K562 (cell line): Measurements from ENCODE around the gene CARD9. TPM values are rescaled to one million over a fixed set of nuclear protein-coding genes. Genes with fewer than 3 reads are reported as not detected.

Source experiments
- ATAC-seq: fragments of 200-7000 bp; cut with Tn5 transposase; 3 replicates; pipeline ENCODE4 v1.9.1; 2020; ENCODE audit warnings: moderate library complexity
- BruUV-seq: library from RNA; stranded (reverse); fragments of 400-500 nt; replicated peaks from 2 replicates; lab custom pipeline; 2021; lab: Mats Ljungman, UMichigan
- CTCF ChIA-PET: fragments of 300-600 bp; formaldehyde crosslinking; extraction: SDS; loops from one replicate; lab custom pipeline; 2021; ENCODE audit warnings: low intra/inter-chr PET ratio; lab: Yijun Ruan, JAX
- POLR2A ChIA-PET: fragments of 300-600, 350-650 bp; sonication (Branson Sonifier 250); formaldehyde crosslinking; extraction: SDS; loops from one replicate; lab custom pipeline; 2021; ENCODE audit warnings: antibody characterized with exemption, inconsistent platforms; lab: Yijun Ruan, JAX
- DNase-seq, 4 experiments: peaks; one replicate each; pipeline versions ENCODE4 v3.0.0 to v3.0.0-alpha.2; 2011 to 2018; ENCODE audit warnings: low spot score in 3 of 4, mixed read lengths in 3 of 4; ENCODE audit errors: extremely low read depth in 1 of 4
- FAIRE-seq: peaks from 2 replicates; lab custom pipeline; 2011; peaks lifted over from hg19 to GRCh38; lab: Jason Lieb, UNC
- H2AFZ ChIP-seq: 2 replicates; pipeline ENCODE4 v1.6.0; 2011; ENCODE audit warnings: low read depth, low read length, control low read depth, inconsistent platforms
- H3K27ac ChIP-seq: fragments of 200-600 bp; 3 replicates; pipeline ENCODE4 v1.8.0; 2011; ENCODE audit warnings: low read depth, mild to moderate bottlenecking, control low read depth, inconsistent platforms, low read length, moderate library complexity, mixed read lengths; ENCODE audit errors: extremely low read depth
- H3K27me3 ChIP-seq, 2 experiments: fragments of 300-600 bp in 1 of 2; 2 replicates in 1 of 2; 3 replicates in 1 of 2; pipeline versions ENCODE4 v1.6.0 to v1.8.0; 2011; ENCODE audit warnings: inconsistent platforms in 2 of 2, low read length in 2 of 2, mild to moderate bottlenecking in 1 of 2, mixed read lengths in 1 of 2, moderate library complexity in 1 of 2; ENCODE audit not compliant: control insufficient read depth in 2 of 2, insufficient read depth in 2 of 2
- H3K36me3 ChIP-seq: fragments of 300-600 bp; 3 replicates; pipeline ENCODE4 v1.8.0; 2011; ENCODE audit warnings: mild to moderate bottlenecking, low read length, inconsistent platforms; ENCODE audit not compliant: control insufficient read depth, insufficient read depth
- H3K4me1 ChIP-seq, 2 experiments: fragments of 200-600 bp in 1 of 2; replicated peaks in 1 of 2; 2 replicates in 1 of 2; 3 replicates in 1 of 2; pipeline versions ENCODE4 v1.5.1 to v1.8.0; 2011; ENCODE audit warnings: inconsistent platforms in 2 of 2, low read length in 2 of 2, mild to moderate bottlenecking in 1 of 2, mixed read lengths in 1 of 2, moderate library complexity in 1 of 2; ENCODE audit not compliant: control insufficient read depth in 2 of 2, insufficient read depth in 2 of 2
- H3K4me2 ChIP-seq: 2 replicates; pipeline ENCODE4 v1.6.1; 2011; ENCODE audit warnings: low read length, control low read depth, inconsistent platforms, mixed read lengths; ENCODE audit not compliant: insufficient read depth
- H3K4me3 ChIP-seq: fragments of 200-600 bp; sonication (generic), shearing (Covaris generic); 2 replicates; pipeline ENCODE4 v1.5.1; 2016; ENCODE audit warnings: control low read depth, inconsistent platforms
- H3K79me2 ChIP-seq: fragments of 200-600 bp; 3 replicates; pipeline ENCODE4 v1.8.0; 2011; ENCODE audit warnings: low read length, inconsistent platforms; ENCODE audit not compliant: control insufficient read depth, insufficient read depth
- H3K9ac ChIP-seq, 2 experiments: 2 replicates each; pipeline versions ENCODE4 v1.6.0 to v1.6.1; 2011; ENCODE audit warnings: low read depth in 2 of 2, low read length in 2 of 2, control low read depth in 1 of 2, inconsistent platforms in 1 of 2, mild to moderate bottlenecking in 1 of 2, mixed read lengths in 1 of 2; ENCODE audit not compliant: insufficient read depth in 1 of 2
- H3K9me1 ChIP-seq: one replicate; pipeline ENCODE4 v1.6.0; 2011; ENCODE audit warnings: inconsistent platforms, mild to moderate bottlenecking, low read length, moderate library complexity; ENCODE audit not compliant: control insufficient read depth, insufficient read depth
- H3K9me3 ChIP-seq: replicated peaks from 2 replicates; pipeline ENCODE4 v1.5.1; 2011; ENCODE audit warnings: low read depth, low read length, inconsistent platforms; ENCODE audit not compliant: control insufficient read depth, insufficient read depth
- H4K20me1 ChIP-seq: replicated peaks from 2 replicates; pipeline ENCODE4 v1.6.1; 2011; ENCODE audit warnings: low read length, inconsistent platforms, mixed read lengths; ENCODE audit not compliant: control insufficient read depth, insufficient read depth
- ELF2 ChIP-seq: fragments of 250-450 bp; sonication (Bioruptor Pico); IDR thresholded peaks from 2 replicates; pipeline ENCODE4 v1.5.0; 2021; ENCODE audit warnings: mild to moderate bottlenecking
- EWSR1 ChIP-seq: fragments of 450-650 bp; IDR thresholded peaks from 2 replicates; pipeline ENCODE4 v1.6.1; 2018; ENCODE audit warnings: borderline replicate concordance, mild to moderate bottlenecking, low read depth, moderate library complexity; ENCODE audit not compliant: partially characterized antibody
- HDAC6 ChIP-seq: IDR thresholded peaks from 2 replicates; pipeline ENCODE4 v1.6.1; 2012; ENCODE audit warnings: low read depth, mild to moderate bottlenecking, control low read depth, inconsistent platforms, low read length, moderate library complexity
- MIER1 ChIP-seq: fragments of 450-650 bp; IDR thresholded peaks from 2 replicates; pipeline ENCODE4 v1.6.1; 2016; ENCODE audit warnings: antibody characterized with exemption, mild to moderate bottlenecking, low read depth
- NCOA2 ChIP-seq, 2 experiments: fragments of 450-650 bp; IDR thresholded peaks; 2 replicates each; pipeline ENCODE4 v1.6.1; 2018; ENCODE audit warnings: mild to moderate bottlenecking in 2 of 2, moderate library complexity in 1 of 2; ENCODE audit not compliant: partially characterized antibody in 2 of 2
- PHF21A ChIP-seq: fragments of 450-650 bp; IDR thresholded peaks from 2 replicates; pipeline ENCODE4 v1.6.1; 2017; ENCODE audit warnings: low read depth, borderline replicate concordance
- SAFB ChIP-seq: fragments of 200-400 bp; formaldehyde crosslinking; IDR thresholded peaks from 2 replicates; pipeline ENCODE4 v1.6.1; 2017; ENCODE audit warnings: low read depth, low read length, borderline replicate concordance
- SIRT6 ChIP-seq: IDR thresholded peaks from one replicate; pipeline ENCODE4 v1.6.1; 2012; ENCODE audit warnings: low read depth, mild to moderate bottlenecking, control low read depth, inconsistent platforms, low read length, moderate library complexity
- SMAD2 ChIP-seq: fragments of 150-350 bp; IDR thresholded peaks from 2 replicates; pipeline ENCODE4 v1.6.1; 2014; ENCODE audit warnings: low read depth, mild to moderate bottlenecking, low read length
- ZNF274 ChIP-seq: IDR thresholded peaks from 2 replicates; pipeline ENCODE4 v1.6.1; 2011; ENCODE audit warnings: low read depth, mild to moderate bottlenecking, low read length, moderate library complexity, borderline replicate concordance
- WGBS: fragments of 100-300 bp; shearing (Covaris generic); methylation state at CpG from one replicate; pipeline ENCODE4 v1.1.6; 2016; ENCODE audit warnings: low coverage, mixed read lengths; ENCODE audit not compliant: insufficient coverage; ENCODE audit errors: missing lambda C conversion rate; 5-methylcytosine and 5-hydroxymethylcytosine counted together
- in situ Hi-C: fragments of 300-500 bp; cut with MboI; formaldehyde crosslinking; loops from 4 replicates; pipeline ENCODE4 v1.15.0; 2018; ENCODE audit warnings: inconsistent platforms, mixed read lengths
- intact Hi-C: fragments of 100-400 bp; cut with micrococcal nuclease; formaldehyde crosslinking; loops from 2 replicates; pipeline ENCODE4 v1.14.2; 2022
- polyA plus RNA-seq, 8 experiments: library from polyadenylated mRNA; depleted of rRNA in 4 of 8; stranded (reverse) in 5 of 8; unstranded in 3 of 8; fragments of >200 nt; fragmentation: Nextera tagmentation in 2 of 8; fragmentation: Illumina TruSeq in 1 of 8; extraction: Ambion mirVana in 2 of 8; extraction: Trizol in 1 of 8; gene quantifications; 2 replicates each; pipeline versions ENCODE4 v1.2.1 to v1.2.3, GENCODE V29; 2011 to 2014; ENCODE audit warnings: inconsistent platforms in 1 of 8, missing spikeins in 1 of 8
- total RNA-seq, 7 experiments: library from RNA; depleted of rRNA in 6 of 7; stranded (reverse); fragments of >200 nt in 6 of 7; fragmentation: Illumina TruSeq in 2 of 7; extraction: Trizol in 2 of 7; gene quantifications; 2 replicates each; pipeline versions ENCODE4 v1.2.1 to v1.2.3, GENCODE V29; 2011 to 2021; ENCODE audit warnings: low replicate concordance in 1 of 7

CARD9 gene
- total and polyA plus RNA-seq, 9 of the 15 experiments (the other 6 are each of a cell fraction or from before 2014, with no cell fraction given): 1.7 to 53.0 (median 9.7) TPM

DNA sequence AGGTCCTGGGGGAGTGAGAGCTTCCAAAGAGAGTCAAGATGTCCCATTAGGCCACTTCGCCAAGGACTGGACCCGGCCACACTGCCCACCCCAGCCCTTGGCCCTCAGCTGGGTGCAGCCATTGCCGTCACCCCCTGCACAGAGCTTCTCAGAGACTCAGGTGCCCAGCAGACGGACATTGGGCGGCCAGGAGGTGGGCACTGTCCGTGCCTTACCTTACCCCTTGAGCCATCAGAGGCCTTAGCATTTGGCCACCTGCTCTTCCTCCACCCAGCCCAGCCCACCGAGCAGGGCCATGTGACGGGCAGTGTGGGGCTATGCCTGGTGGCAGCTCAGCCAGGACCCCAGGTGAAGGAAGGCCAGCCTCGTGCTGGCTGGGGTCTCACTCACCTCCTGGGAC, 6.6 kb downstream of the CARD9 start:
- no TSS peak for BruUV-seq
- ChIA-PET CTCF (no interaction called here), POLR2A (interaction anchor here (1.0 to 1.2 kb wide), 4 partner anchors 7 to 32 kb away, joined by 3 to 8 read pairs (median 4); no protein-coding TSS in a partner anchor)
- FAIRE-seq (no peak), DNase-seq (no peak), ATAC-seq (no peak)
- intact Hi-C loops (no loop called here), in situ Hi-C loops (no loop called here)
- Histone ChIP-seq H4K20me1 (no peaks in the 10 kb centered on the region), H3K4me1 (peaks cover 11 to 89% of the 10 kb centered on the region in 2 experiments), H3K4me3 (no peak overlapping the region), H3K4me2 (no peak overlapping the region), H3K27ac (no peak overlapping the region), H3K79me2 (peaks cover 3% of the 10 kb centered on the region), H3K27me3 (no peaks in the 10 kb centered on the region), H3K36me3 (peaks cover 59% of the 10 kb centered on the region; the same call in 2 of the 3 replicates), H3K9ac (peak overlapping the region in 1 of 2 experiments; percentile 66; a peak in 2 of 4 replicates), H2AFZ (no peak overlapping the region), H3K9me3 (no peaks in the 10 kb centered on the region), H3K9me1 (no peaks in the 10 kb centered on the region)
- no peak for TF ChIP-seq NCOA2 (IDR thresholded peaks at IDR 0.05; ENCODE audit: partially characterized antibody in 2 of 2)
- no peak for TF ChIP-seq PHF21A
- no peak for TF ChIP-seq ZNF274
- no peak for TF ChIP-seq SMAD2
- TF ChIP-seq SAFB: no peak
- TF ChIP-seq SIRT6: no peak
- TF ChIP-seq EWSR1: no peak
- TF ChIP-seq ELF2: no peak
- TF ChIP-seq HDAC6: no peak
- TF ChIP-seq MIER1: no peak
- 96% methylated on average over 9 of the region's 9 CpGs for WGBS
